Suppressor macrophage (primary cell): ENCODE results near the gene LSM2.

Experiments used
- DNase-seq, 4 experiments: peaks; one replicate each; pipeline ENCODE4 v3.0.0-alpha.2; 2020 to 2022

LSM2 gene

DNA sequence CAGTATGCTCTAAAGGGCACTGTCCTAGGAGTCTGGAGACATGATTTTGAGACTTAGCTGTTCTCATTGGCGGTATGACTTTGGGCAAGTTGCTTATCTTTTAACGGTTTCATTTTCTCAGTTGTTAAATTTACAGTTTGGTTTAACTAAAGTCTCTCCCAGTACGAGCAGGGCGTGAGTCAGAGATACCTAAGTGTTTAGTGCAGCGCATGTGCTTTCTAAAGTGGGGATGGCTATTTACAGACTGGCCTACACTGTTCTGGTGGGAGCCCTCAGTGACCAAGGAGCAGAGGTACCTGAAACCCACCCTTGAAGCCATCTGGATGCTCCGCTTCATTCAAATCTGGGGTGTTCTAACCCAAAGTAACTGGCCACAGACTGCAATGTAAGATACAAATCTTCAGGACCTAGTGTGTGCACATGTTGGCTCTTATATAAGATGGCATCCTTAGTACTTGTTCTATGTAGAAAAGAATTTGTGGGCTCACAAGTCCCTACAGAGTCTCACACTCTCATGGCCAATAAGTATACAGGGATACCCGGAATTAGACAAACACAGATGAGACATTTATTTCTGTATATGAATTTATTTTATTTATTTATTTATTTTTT is 56.2 kb downstream of the LSM2 start:
- DNase-seq: no peak

DNA sequence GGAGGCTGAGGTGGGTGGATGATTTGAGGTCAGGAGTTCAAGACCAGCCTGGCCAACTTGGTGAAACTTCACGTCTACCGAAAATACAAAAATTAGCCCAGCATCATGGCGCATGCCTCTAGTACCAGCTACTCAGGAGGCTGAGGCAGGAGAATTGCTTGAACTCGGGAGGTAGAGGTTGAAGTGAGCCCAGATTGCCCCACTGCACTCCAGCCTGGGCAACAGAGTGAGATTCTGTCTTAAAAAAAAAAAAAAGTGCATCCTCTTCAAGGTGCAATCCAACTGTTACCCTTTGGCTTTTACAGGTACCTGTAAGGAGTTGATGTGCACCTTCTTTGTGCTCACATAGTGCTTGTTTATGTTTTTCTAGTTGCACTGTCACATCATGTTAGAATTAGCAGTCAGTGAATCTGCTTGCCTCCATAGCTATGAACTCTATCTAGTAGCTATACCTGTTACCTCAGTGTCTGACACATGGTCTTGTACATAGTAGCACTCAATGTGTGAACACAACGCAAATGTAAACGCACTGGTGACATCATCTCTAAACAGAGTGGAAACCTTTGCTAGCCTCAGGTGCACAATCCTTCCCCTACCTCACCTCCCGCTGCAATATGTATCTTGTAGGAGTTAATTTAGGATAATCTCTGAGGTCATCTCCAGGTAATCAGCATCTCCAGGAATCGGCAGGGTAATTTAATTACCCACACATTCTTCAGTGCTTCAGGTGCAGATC is 57.3 kb downstream of the LSM2 start:
- no peak for DNase-seq
